Ovary (tissue), 3 donors: Measurements from ENCODE around the gene DKK3.

Experiments used
- POLR2A ChIP-seq: fragments of 450-650 bp; IDR thresholded peaks from one replicate; pipeline ENCODE4 v1.6.1; 2017; ENCODE audit warnings: antibody characterized with exemption, mild to moderate bottlenecking, moderate library complexity
- TF ChIP-seq, protein P1 (sequence below), 3 donors: fragments of 450-650 bp in 2 of 3; fragments of 200-600 bp in 1 of 3; IDR thresholded peaks; one replicate each; pipeline versions ENCODE4 v1.5.1 to v1.8.0; 2016 to 2022; ENCODE audit warnings: antibody characterized with exemption in 3 of 3, mild to moderate bottlenecking in 1 of 3
- donor health status: DM: no; HTN: no; CAD: no.

DNA sequence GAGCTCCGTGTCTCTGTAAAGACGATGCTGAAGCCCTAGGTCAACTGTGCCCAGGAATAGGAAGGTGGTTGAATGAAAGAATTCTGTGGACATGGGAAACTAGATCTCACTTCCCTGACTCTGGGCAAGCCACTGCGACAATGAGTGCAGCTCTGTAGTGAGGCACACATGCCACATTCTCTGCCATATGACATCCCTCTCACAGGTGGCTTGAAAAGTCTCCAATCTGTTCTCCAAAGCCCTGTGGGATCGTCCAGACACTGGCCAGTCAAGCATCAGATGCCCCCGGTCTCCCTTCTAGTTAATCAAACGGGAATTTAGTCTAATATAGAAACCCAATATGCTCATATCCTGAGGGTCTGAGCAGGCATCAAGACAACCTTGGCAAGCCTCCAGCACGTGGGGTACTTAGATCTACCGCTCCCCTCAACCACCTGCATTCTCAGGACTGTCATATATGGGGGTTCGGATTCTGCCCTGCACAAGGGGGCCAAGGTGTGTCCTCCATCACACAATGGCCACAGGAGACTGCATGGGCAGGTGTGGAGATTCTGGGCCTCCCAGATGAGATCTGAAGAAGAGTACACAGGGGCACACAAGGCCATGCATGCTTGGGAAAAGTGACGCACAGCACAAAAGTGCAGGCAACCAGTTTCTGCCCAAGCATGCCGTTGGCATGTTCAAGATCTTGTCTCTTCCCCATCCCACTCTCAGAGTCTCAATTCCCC lies 11.9 kb downstream of the DKK3 start:
- no peak for TF ChIP-seq POLR2A
- TF ChIP-seq, protein P1, sequence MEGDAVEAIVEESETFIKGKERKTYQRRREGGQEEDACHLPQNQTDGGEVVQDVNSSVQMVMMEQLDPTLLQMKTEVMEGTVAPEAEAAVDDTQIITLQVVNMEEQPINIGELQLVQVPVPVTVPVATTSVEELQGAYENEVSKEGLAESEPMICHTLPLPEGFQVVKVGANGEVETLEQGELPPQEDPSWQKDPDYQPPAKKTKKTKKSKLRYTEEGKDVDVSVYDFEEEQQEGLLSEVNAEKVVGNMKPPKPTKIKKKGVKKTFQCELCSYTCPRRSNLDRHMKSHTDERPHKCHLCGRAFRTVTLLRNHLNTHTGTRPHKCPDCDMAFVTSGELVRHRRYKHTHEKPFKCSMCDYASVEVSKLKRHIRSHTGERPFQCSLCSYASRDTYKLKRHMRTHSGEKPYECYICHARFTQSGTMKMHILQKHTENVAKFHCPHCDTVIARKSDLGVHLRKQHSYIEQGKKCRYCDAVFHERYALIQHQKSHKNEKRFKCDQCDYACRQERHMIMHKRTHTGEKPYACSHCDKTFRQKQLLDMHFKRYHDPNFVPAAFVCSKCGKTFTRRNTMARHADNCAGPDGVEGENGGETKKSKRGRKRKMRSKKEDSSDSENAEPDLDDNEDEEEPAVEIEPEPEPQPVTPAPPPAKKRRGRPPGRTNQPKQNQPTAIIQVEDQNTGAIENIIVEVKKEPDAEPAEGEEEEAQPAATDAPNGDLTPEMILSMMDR (IDR thresholded peaks at IDR 0.05), result no peak
